Transverse colon (tissue), 4 donors: Measurements from ENCODE around the gene LRP5.

Experiments
- EP300 ChIP-seq: sonication (generic); formaldehyde crosslinking; IDR thresholded peaks from one replicate; pipeline ENCODE4 v1.6.1; 2017; ENCODE audit warnings: antibody characterized with exemption, low read depth
- POLR2A ChIP-seq: fragments of 450-650 bp; IDR thresholded peaks from one replicate; pipeline ENCODE4 v1.6.1; 2016; ENCODE audit warnings: antibody characterized with exemption, mild to moderate bottlenecking, moderate library complexity
- POLR2AphosphoS5 ChIP-seq, 3 donors: sonication (generic); formaldehyde crosslinking; IDR thresholded peaks; one replicate each; pipeline ENCODE4 v1.6.1; 2016; ENCODE audit warnings: antibody characterized with exemption in 3 of 3
- TF ChIP-seq, protein P1 (sequence below), 5 experiments: fragments of 200-600 bp in 3 of 5; fragments of 450-650 bp in 2 of 5; sonication (generic) in 3 of 5; IDR thresholded peaks; 1 replicate in 2 of 5; 2 replicates in 3 of 5; pipeline ENCODE4 v1.5.1; 2016 to 2017; ENCODE audit warnings: antibody characterized with exemption in 5 of 5, inconsistent platforms in 3 of 5, mild to moderate bottlenecking in 2 of 5, moderate library complexity in 1 of 5

- TF ChIP-seq, protein P1, sequence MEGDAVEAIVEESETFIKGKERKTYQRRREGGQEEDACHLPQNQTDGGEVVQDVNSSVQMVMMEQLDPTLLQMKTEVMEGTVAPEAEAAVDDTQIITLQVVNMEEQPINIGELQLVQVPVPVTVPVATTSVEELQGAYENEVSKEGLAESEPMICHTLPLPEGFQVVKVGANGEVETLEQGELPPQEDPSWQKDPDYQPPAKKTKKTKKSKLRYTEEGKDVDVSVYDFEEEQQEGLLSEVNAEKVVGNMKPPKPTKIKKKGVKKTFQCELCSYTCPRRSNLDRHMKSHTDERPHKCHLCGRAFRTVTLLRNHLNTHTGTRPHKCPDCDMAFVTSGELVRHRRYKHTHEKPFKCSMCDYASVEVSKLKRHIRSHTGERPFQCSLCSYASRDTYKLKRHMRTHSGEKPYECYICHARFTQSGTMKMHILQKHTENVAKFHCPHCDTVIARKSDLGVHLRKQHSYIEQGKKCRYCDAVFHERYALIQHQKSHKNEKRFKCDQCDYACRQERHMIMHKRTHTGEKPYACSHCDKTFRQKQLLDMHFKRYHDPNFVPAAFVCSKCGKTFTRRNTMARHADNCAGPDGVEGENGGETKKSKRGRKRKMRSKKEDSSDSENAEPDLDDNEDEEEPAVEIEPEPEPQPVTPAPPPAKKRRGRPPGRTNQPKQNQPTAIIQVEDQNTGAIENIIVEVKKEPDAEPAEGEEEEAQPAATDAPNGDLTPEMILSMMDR (IDR thresholded peaks at IDR 0.05), result no peak
- TF ChIP-seq POLR2A (no peak), POLR2AphosphoS5 (IDR thresholded peaks at IDR 0.05) (no peak), EP300 (no peak)
Measured at GRCh38 chr11:68337399-68337835, 25.0 kb downstream of the LRP5 start.
